Measurements from ENCODE around the gene ICAM3.

GRCh38 chr19:10363789-10364281, 24.4 kb upstream of the ICAM3 start:
- TF ChIP-seq EZH2 (IDR thresholded peaks at IDR 0.05): no peak
- no peak for TF ChIP-seq POLR2AphosphoS5 (IDR thresholded peaks at IDR 0.05; ENCODE audit: borderline replicate concordance, low read depth, low read length)
- TF ChIP-seq FOXP2 (optimal IDR thresholded peaks at IDR 0.05; ENCODE audit: control extremely low read depth, extremely low read length, insufficient read depth): no peak
